H1 (cell line): ENCODE data around the gene ALK. TPM values are rescaled to one million over a fixed set of nuclear protein-coding genes. Genes with fewer than 3 reads are reported as not detected.

Source experiments
- CTCF ChIA-PET: fragments of 300-600 bp; sonication (Branson Sonifier 250); formaldehyde crosslinking; loops from one replicate; lab custom pipeline; 2021; ENCODE audit not compliant: partially characterized antibody; lab: Charles Lee
- POLR2A ChIA-PET: fragments of 300-600 bp; sonication (Branson Sonifier 250); formaldehyde crosslinking; loops from one replicate; lab custom pipeline; 2021; ENCODE audit warnings: inconsistent platforms; ENCODE audit not compliant: partially characterized antibody; lab: Charles Lee
- DNase-seq, 2 experiments: peaks; one replicate each; pipeline versions ENCODE4 v3.0.0 to v3.0.0-alpha.2; 2010 to 2022; ENCODE audit warnings: low spot score in 2 of 2, low read depth in 1 of 2, mixed read lengths in 1 of 2
- FAIRE-seq: peaks from 2 replicates; lab custom pipeline; 2011; peaks lifted over from hg19 to GRCh38; lab: Jason Lieb, UNC
- H2AFZ ChIP-seq: 2 replicates; pipeline ENCODE4 v1.8.1; 2012; ENCODE audit warnings: low read length, inconsistent platforms
- H2AK5ac ChIP-seq: 2 replicates; pipeline ENCODE4 v1.6.1; 2013; ENCODE audit warnings: low read depth, low read length
- H2BK120ac ChIP-seq: replicated peaks from 2 replicates; pipeline ENCODE3; 2013; ENCODE audit warnings: low read depth, low read length, inconsistent platforms
- H2BK12ac ChIP-seq: 2 replicates; pipeline ENCODE4 v1.6.1; 2013; ENCODE audit warnings: low read depth, low read length
- H2BK15ac ChIP-seq: 2 replicates; pipeline ENCODE4 v1.6.1; 2013; ENCODE audit warnings: low read length
- H2BK20ac ChIP-seq: 2 replicates; pipeline ENCODE4 v1.6.1; 2013; ENCODE audit warnings: low read length
- H2BK5ac ChIP-seq: 2 replicates; pipeline ENCODE4 v1.6.1; 2013; ENCODE audit warnings: low read depth, low read length
- H3K14ac ChIP-seq: 2 replicates; pipeline ENCODE4 v1.6.1; 2013; ENCODE audit warnings: inconsistent platforms; ENCODE audit not compliant: insufficient read length
- H3K18ac ChIP-seq: 2 replicates; pipeline ENCODE4 v1.6.1; 2013; ENCODE audit warnings: low read length; ENCODE audit errors: extremely low read depth
- H3K23ac ChIP-seq: 2 replicates; pipeline ENCODE4 v1.6.1; 2013; ENCODE audit warnings: inconsistent platforms; ENCODE audit not compliant: insufficient read length
- H3K23me2 ChIP-seq: 2 replicates; pipeline ENCODE4 v1.6.1; 2013; ENCODE audit warnings: low read depth, low read length
- H3K27ac ChIP-seq: 2 replicates; pipeline ENCODE4 v1.6.1; 2011; ENCODE audit warnings: low read depth, low read length, inconsistent platforms
- H3K27me3 ChIP-seq, 4 experiments: replicated peaks in 1 of 4; 1 replicate in 1 of 4; 2 replicates in 3 of 4; pipeline versions ENCODE4 v1.6.1 to v1.8.1; 2011 to 2013; ENCODE audit warnings: low read length in 3 of 4, mild to moderate bottlenecking in 3 of 4, inconsistent platforms in 2 of 4, mixed read lengths in 2 of 4, moderate library complexity in 1 of 4; ENCODE audit not compliant: control insufficient read depth in 3 of 4, insufficient read depth in 3 of 4; ENCODE audit errors: extremely low read depth in 1 of 4
- H3K36me3 ChIP-seq, 4 experiments: 2 replicates each; pipeline versions ENCODE4 v1.6.1 to v1.8.1; 2011 to 2013; ENCODE audit warnings: mild to moderate bottlenecking in 4 of 4, low read length in 3 of 4, moderate library complexity in 2 of 4, control low read depth in 1 of 4, inconsistent platforms in 1 of 4; ENCODE audit not compliant: insufficient read depth in 4 of 4, control insufficient read depth in 2 of 4
- H3K4ac ChIP-seq: replicated peaks from 2 replicates; pipeline ENCODE3; 2013; ENCODE audit warnings: low read length, low read depth, mixed read lengths, inconsistent platforms; ENCODE audit not compliant: insufficient read length
- H3K4me1 ChIP-seq, 4 experiments: replicated peaks in 1 of 4; 1 replicate in 1 of 4; 2 replicates in 3 of 4; pipeline versions ENCODE4 v1.6.1 to v1.8.1; 2011 to 2013; ENCODE audit warnings: low read length in 3 of 4, inconsistent platforms in 2 of 4, mixed read lengths in 1 of 4; ENCODE audit not compliant: insufficient read depth in 4 of 4, control insufficient read depth in 3 of 4
- H3K4me2 ChIP-seq, 2 experiments: 2 replicates each; pipeline versions ENCODE4 v1.6.1 to v1.8.1; 2011 to 2013; ENCODE audit warnings: low read depth in 2 of 2, low read length in 2 of 2, control low read depth in 1 of 2, inconsistent platforms in 1 of 2, mild to moderate bottlenecking in 1 of 2; ENCODE audit not compliant: insufficient read depth in 1 of 2
- H3K4me3 ChIP-seq, 4 experiments: fragments of 200-600, 300-600 bp in 1 of 4; sonication (generic), shearing (Covaris generic), sonication (Bioruptor Twin) in 1 of 4; 2 replicates each; pipeline versions ENCODE4 v1.5.1 to v1.8.1; 2011 to 2016; ENCODE audit warnings: low read length in 4 of 4, low read depth in 3 of 4, control low read depth in 2 of 4, inconsistent platforms in 2 of 4, mild to moderate bottlenecking in 2 of 4, mixed read lengths in 1 of 4, moderate library complexity in 1 of 4; ENCODE audit not compliant: insufficient read depth in 2 of 4; ENCODE audit errors: extremely low read depth in 1 of 4
- H3K56ac ChIP-seq: replicated peaks from 2 replicates; pipeline ENCODE3; 2013; ENCODE audit warnings: low read depth, mild to moderate bottlenecking, mixed read lengths, low read length, inconsistent platforms; ENCODE audit not compliant: insufficient read length
- H3K79me1 ChIP-seq: 2 replicates; pipeline ENCODE4 v1.6.1; 2013; ENCODE audit warnings: low read depth, low read length, control low read depth
- H3K79me2 ChIP-seq, 2 experiments: 2 replicates each; pipeline versions ENCODE4 v1.6.1 to v1.8.1; 2012 to 2013; ENCODE audit warnings: low read length in 2 of 2, mild to moderate bottlenecking in 2 of 2, inconsistent platforms in 1 of 2; ENCODE audit not compliant: insufficient read depth in 2 of 2, control insufficient read depth in 1 of 2
- H3K9ac ChIP-seq, 4 experiments: replicated peaks in 1 of 4; 1 replicate in 1 of 4; 2 replicates in 3 of 4; pipeline versions ENCODE4 v1.6.1 to v1.8.1; 2011 to 2013; ENCODE audit warnings: low read depth in 3 of 4, low read length in 3 of 4, control low read depth in 2 of 4, mild to moderate bottlenecking in 2 of 4, moderate library complexity in 2 of 4, inconsistent platforms in 1 of 4; ENCODE audit errors: extremely low read depth in 1 of 4
- H3K9me3 ChIP-seq, 2 experiments: 2 replicates each; pipeline versions ENCODE4 v1.6.1 to v1.8.1; 2012 to 2013; ENCODE audit warnings: mild to moderate bottlenecking in 2 of 2, moderate library complexity in 2 of 2, control low read depth in 1 of 2, inconsistent platforms in 1 of 2, low read depth in 1 of 2, low read length in 1 of 2, mixed read lengths in 1 of 2; ENCODE audit not compliant: insufficient read depth in 2 of 2
- H4K20me1 ChIP-seq, 2 experiments: replicated peaks in 1 of 2; 2 replicates each; pipeline versions ENCODE3 to v1.8.1; 2011 to 2013; ENCODE audit warnings: inconsistent platforms in 2 of 2, low read length in 2 of 2, mild to moderate bottlenecking in 1 of 2; ENCODE audit not compliant: insufficient read depth in 2 of 2, control insufficient read depth in 1 of 2
- H4K5ac ChIP-seq: 2 replicates; pipeline ENCODE4 v1.6.1; 2013; ENCODE audit warnings: low read length, low read depth, mixed read lengths, inconsistent platforms; ENCODE audit not compliant: insufficient read length
- H4K8ac ChIP-seq: 2 replicates; pipeline ENCODE4 v1.8.0; 2013; ENCODE audit warnings: mild to moderate bottlenecking, moderate library complexity, low read length, inconsistent platforms; ENCODE audit not compliant: insufficient read depth; ENCODE audit errors: extremely low read depth
- H4K91ac ChIP-seq: replicated peaks from 2 replicates; pipeline ENCODE3; 2013; ENCODE audit warnings: low read length, mixed read lengths, inconsistent platforms; ENCODE audit not compliant: insufficient read length
- CBX5 ChIP-seq: fragments of 300-800, 300-1000 bp; sonication (generic); IDR thresholded peaks from 2 replicates; pipeline ENCODE4 v1.7.1; 2016; ENCODE audit warnings: antibody characterized with exemption, low read length, low read depth
- CEBPB ChIP-seq: IDR thresholded peaks from 2 replicates; pipeline ENCODE4 v1.6.1; 2012; ENCODE audit warnings: low read depth, low read length
- CHD2 ChIP-seq: IDR thresholded peaks from 2 replicates; pipeline ENCODE4 v1.6.1; 2012; ENCODE audit warnings: low read length, improper control_type of control experiment
- E2F6 ChIP-seq: IDR thresholded peaks from 2 replicates; pipeline ENCODE4 v1.6.1; 2012; ENCODE audit warnings: inconsistent platforms
- JUN ChIP-seq: IDR thresholded peaks from 2 replicates; pipeline ENCODE4 v1.6.1; 2011; ENCODE audit warnings: low read depth, mild to moderate bottlenecking, improper control_type of control experiment, low read length
- JUND ChIP-seq: IDR thresholded peaks from 2 replicates; pipeline ENCODE4 v1.6.1; 2011; ENCODE audit warnings: mild to moderate bottlenecking, improper control_type of control experiment, low read length
- KDM4A ChIP-seq: IDR thresholded peaks from one replicate; pipeline ENCODE4 v1.7.1; 2012; ENCODE audit warnings: low read depth, mild to moderate bottlenecking, moderate library complexity, low read length, inconsistent platforms; ENCODE audit not compliant: severe bottlenecking
- PHF8 ChIP-seq: fragments of 200-600 bp; sonication (generic); conservative IDR thresholded peaks from 2 replicates; pipeline ENCODE4 v1.7.1; 2012; ENCODE audit warnings: low read depth, mild to moderate bottlenecking, inconsistent platforms, low read length, moderate library complexity
- RAD21 ChIP-seq, 2 experiments: IDR thresholded peaks in 1 of 2; conservative IDR thresholded peaks in 1 of 2; 2 replicates each; pipeline ENCODE4 v1.6.1; 2011; ENCODE audit warnings: low read depth in 2 of 2, low read length in 2 of 2, improper control_type of control experiment in 1 of 2, inconsistent platforms in 1 of 2, mild to moderate bottlenecking in 1 of 2, moderate library complexity in 1 of 2
- RXRA ChIP-seq: IDR thresholded peaks from 2 replicates; pipeline ENCODE4 v1.6.1; 2011; ENCODE audit warnings: low read depth, mild to moderate bottlenecking, low read length, moderate library complexity; ENCODE audit not compliant: insufficient read depth
- SP4 ChIP-seq: IDR thresholded peaks from 2 replicates; pipeline ENCODE4 v1.6.1; 2012; ENCODE audit warnings: low read length, inconsistent platforms
- TAF1 ChIP-seq: IDR thresholded peaks from 2 replicates; pipeline ENCODE4 v1.6.1; 2011; ENCODE audit warnings: mild to moderate bottlenecking, low read depth, low read length
- TCF12 ChIP-seq: IDR thresholded peaks from 2 replicates; pipeline ENCODE4 v1.6.1; 2011; ENCODE audit warnings: low read depth, mild to moderate bottlenecking, low read length
- YY1 ChIP-seq: IDR thresholded peaks from 2 replicates; pipeline ENCODE4 v1.6.1; 2011; ENCODE audit warnings: low read depth, mild to moderate bottlenecking, low read length
- ZNF274 ChIP-seq: IDR thresholded peaks from 2 replicates; pipeline ENCODE4 v1.7.0; 2012; ENCODE audit warnings: low read length, borderline replicate concordance; ENCODE audit errors: extremely low read depth
- WGBS, 2 experiments: shearing (Covaris generic) in 1 of 2; methylation state at CpG; one replicate each; pipeline versions ENCODE4 v1.1.6 to v1.1.7; 2013 to 2015; ENCODE audit warnings: low lambda C conversion rate in 2 of 2, mixed read lengths in 2 of 2, inconsistent platforms in 1 of 2, low coverage in 1 of 2, missing lambda C conversion rate in 1 of 2; ENCODE audit not compliant: insufficient replicate concordance in 2 of 2, insufficient coverage in 1 of 2, insufficient read length in 1 of 2; ENCODE audit errors: extremely low coverage in 1 of 2, missing lambda C conversion rate in 1 of 2; 5-methylcytosine and 5-hydroxymethylcytosine counted together
- polyA plus RNA-seq, 7 experiments: library from polyadenylated mRNA; depleted of rRNA in 3 of 7; stranded (reverse) in 5 of 7; unstranded in 2 of 7; fragments of >200 nt in 5 of 7; fragments of 200-250 nt in 2 of 7; gene quantifications; 1 replicate in 5 of 7; 2 replicates in 1 of 7; 4 replicates in 1 of 7; pipeline versions ENCODE4 v1.2.1 to v1.2.3, GENCODE V29; 2011 to 2013; ENCODE audit warnings: missing spikeins in 2 of 7, mixed read lengths in 2 of 7
- total RNA-seq: library from RNA; stranded (reverse); fragmentation: NEBNext Ultra II Directional; extraction: Animal tissue kit (Norgen Biotek cat#: 25700); gene quantifications from 2 replicates; pipeline ENCODE4 v1.2.1, GENCODE V29; 2021

The ALK gene
- total and polyA plus RNA-seq, 2 of the 8 experiments (the other 6 are each of a cell fraction or from before 2014, with no cell fraction given) = 0.02 to 0.09 TPM

DNA sequence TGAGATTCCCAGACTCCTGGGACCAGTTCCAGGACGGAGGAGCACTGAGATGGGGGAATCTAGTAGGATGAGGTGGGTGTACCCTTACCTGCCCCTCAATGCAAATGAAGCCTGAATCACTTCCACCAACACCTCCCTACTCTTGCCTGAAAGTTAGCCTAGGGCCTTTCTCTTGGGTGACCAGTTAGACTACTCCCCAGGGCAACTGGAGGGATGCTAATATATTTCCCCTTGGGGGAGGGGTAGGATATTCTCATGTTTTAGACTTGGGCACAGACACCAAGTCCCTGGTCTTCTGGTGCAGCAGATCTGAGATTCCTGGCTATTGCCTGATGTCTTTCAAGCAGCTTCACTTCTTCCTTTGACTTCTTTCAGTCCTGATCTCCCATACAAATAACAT lies 334.5 kb downstream of the ALK start:
- Histone ChIP-seq H2BK12ac (no peak overlapping the region), H3K56ac (no peak overlapping the region), H3K9me3 (no peaks in the 10 kb centered on the region), H3K4me1 (no peaks in the 10 kb centered on the region), H2AK5ac (no peak overlapping the region), H3K23ac (no peak overlapping the region), H4K5ac (no peak overlapping the region), H2BK120ac (no peak overlapping the region), H3K4me2 (no peak overlapping the region), H3K4ac (no peak overlapping the region), H2BK5ac (no peak overlapping the region), H3K23me2 (no peaks in the 10 kb centered on the region), H2BK20ac (no peak overlapping the region), H3K4me3 (no peak overlapping the region), H3K36me3 (no peaks in the 10 kb centered on the region), H3K27me3 (no peaks in the 10 kb centered on the region), H2AFZ (no peak overlapping the region), H4K8ac (no peak overlapping the region), H3K14ac (no peak overlapping the region), H4K91ac (no peak overlapping the region), H3K79me1 (no peaks in the 10 kb centered on the region), H3K27ac (no peak overlapping the region), H2BK15ac (no peak overlapping the region), H3K9ac (no peak overlapping the region), H3K18ac (no peak overlapping the region), H3K79me2 (no peaks in the 10 kb centered on the region), H4K20me1 (no peaks in the 10 kb centered on the region)
- FAIRE-seq (no peak), DNase-seq (no peak)
- whole genome bisulfite sequencing, 2 experiments = 92% methylated on average over 1 of the region's 1 CpG; no CpG with 5 or more reads in 1 of the 2 experiments
- CTCF ChIA-PET = interaction anchor here (0.9 to 1.3 kb wide), 3 partner anchors 11 to 349 kb away, joined by 3 read pairs; no protein-coding TSS in a partner anchor
- POLR2A ChIA-PET = no interaction called here
- no peak for TF ChIP-seq YY1
- no peak for TF ChIP-seq TAF1
- TF ChIP-seq RAD21 (IDR thresholded peaks at IDR 0.05 in 1 of 2, conservative IDR thresholded peaks at IDR 0.05 in 1 of 2; ENCODE audit: low read depth in 2 of 2, low read length in 2 of 2) = no peak
- TF ChIP-seq CBX5 = no peak
- TF ChIP-seq RXRA = no peak
- no peak for TF ChIP-seq PHF8
- TF ChIP-seq JUND = no peak
- TF ChIP-seq KDM4A = no peak
- no peak for TF ChIP-seq ZNF274
- TF ChIP-seq TCF12 = no peak
- no peak for TF ChIP-seq CEBPB
- no peak for TF ChIP-seq CHD2
- no peak for TF ChIP-seq JUN
- TF ChIP-seq SP4 = no peak
- TF ChIP-seq E2F6 = no peak
